Hepatocyte (in vitro differentiated cells): ENCODE data around the gene SLF1. TPM values are rescaled to one million over a fixed set of nuclear protein-coding genes. Genes with fewer than 3 reads are reported as not detected.

Experiments used
- DNase-seq: peaks from one replicate; pipeline ENCODE4 v3.0.0-alpha.2; 2016; ENCODE audit warnings: low spot score
- H2AFZ ChIP-seq: fragments of 200-600 bp; sonication (generic); 2 replicates; pipeline ENCODE4 v1.6.0; 2016; ENCODE audit warnings: antibody characterized with exemption, mild to moderate bottlenecking
- H3K27ac ChIP-seq: fragments of 200-600 bp; sonication (generic); 2 replicates; pipeline ENCODE4 v1.5.1; 2016; ENCODE audit warnings: mild to moderate bottlenecking
- H3K27me3 ChIP-seq: fragments of 200-600 bp; sonication (generic); 2 replicates; pipeline ENCODE4 v1.6.1; 2016
- H3K36me3 ChIP-seq: fragments of 200-600 bp; sonication (generic); replicated peaks from 2 replicates; pipeline ENCODE4 v1.5.1; 2016; ENCODE audit warnings: low read depth; ENCODE audit not compliant: insufficient read depth
- H3K4me1 ChIP-seq: fragments of 200-600 bp; sonication (generic); 2 replicates; pipeline ENCODE4 v1.5.1; 2016; ENCODE audit warnings: mild to moderate bottlenecking, moderate library complexity; ENCODE audit not compliant: insufficient read depth
- H3K4me2 ChIP-seq: fragments of 200-600 bp; sonication (generic); 2 replicates; pipeline ENCODE4 v1.6.0; 2016
- H3K4me3 ChIP-seq: fragments of 200-600 bp; sonication (generic); 2 replicates; pipeline ENCODE4 v1.5.1; 2016; ENCODE audit warnings: mild to moderate bottlenecking
- H3K79me2 ChIP-seq: fragments of 200-600 bp; sonication (generic); 2 replicates; pipeline ENCODE4 v1.6.0; 2017; ENCODE audit warnings: mild to moderate bottlenecking
- H3K9me2 ChIP-seq: fragments of 200-600 bp; sonication (generic); replicated peaks from 2 replicates; pipeline ENCODE4 v1.6.0; 2017; ENCODE audit warnings: mild to moderate bottlenecking; ENCODE audit not compliant: insufficient read depth
- H3K9me3 ChIP-seq: fragments of 200-600 bp; sonication (generic); 2 replicates; pipeline ENCODE4 v1.5.1; 2016; ENCODE audit warnings: low read depth, mild to moderate bottlenecking
- H4K20me1 ChIP-seq: fragments of 200-600 bp; sonication (generic); 2 replicates; pipeline ENCODE4 v1.6.0; 2016; ENCODE audit warnings: mild to moderate bottlenecking; ENCODE audit not compliant: insufficient read depth, poor library complexity, severe bottlenecking
- EZH2 ChIP-seq: fragments of 200-600 bp; sonication (generic); IDR thresholded peaks from 2 replicates; pipeline ENCODE4 v1.6.1; 2016; ENCODE audit warnings: antibody characterized with exemption, mild to moderate bottlenecking, borderline replicate concordance
- EZH2phosphoT487 ChIP-seq: fragments of 200-600 bp; sonication (generic); IDR thresholded peaks from one replicate; pipeline ENCODE4 v1.6.1; 2018; ENCODE audit warnings: antibody characterized with exemption, mild to moderate bottlenecking, low read depth, moderate library complexity; ENCODE audit not compliant: unreplicated experiment, severe bottlenecking
- WGBS: methylation state at CpG from one replicate; pipeline ENCODE4 v1.1.6; 2016; ENCODE audit warnings: low lambda C conversion rate; ENCODE audit errors: missing lambda C conversion rate; 5-methylcytosine and 5-hydroxymethylcytosine counted together
- polyA plus RNA-seq: library from polyadenylated mRNA; unstranded; fragments of >200 nt; fragmentation: Nextera tagmentation; extraction: Ambion mirVana; gene quantifications from 2 replicates; pipeline ENCODE4 v1.2.1, GENCODE V29; 2016
- total RNA-seq: library from RNA; depleted of rRNA; stranded (reverse); fragments of >200 nt; gene quantifications from 2 replicates; pipeline ENCODE4 v1.2.3, GENCODE V29; 2014
- TF ChIP-seq, protein P1 (sequence below): fragments of 200-600 bp; sonication (generic); IDR thresholded peaks from 2 replicates; pipeline ENCODE4 v1.5.1; 2016; ENCODE audit warnings: antibody characterized with exemption, mild to moderate bottlenecking; ENCODE audit not compliant: poor library complexity

The SLF1 gene
- total and polyA plus RNA-seq, 2 experiments from 2014 or later, result 3.3 to 9.0 TPM

GRCh38 chr5:94711785-94712184, 93.3 kb downstream of the SLF1 start:
- Histone ChIP-seq H3K9me3 (no peaks in the 10 kb centered on the region), H3K4me3 (no peak overlapping the region), H2AFZ (no peak overlapping the region), H3K27me3 (no peaks in the 10 kb centered on the region), H4K20me1 (no peaks in the 10 kb centered on the region), H3K36me3 (no peaks in the 10 kb centered on the region), H3K4me2 (no peak overlapping the region), H3K79me2 (no peaks in the 10 kb centered on the region), H3K27ac (no peak overlapping the region), H3K9me2 (no peaks in the 10 kb centered on the region), H3K4me1 (no peaks in the 10 kb centered on the region)
- DNase-seq, result no peak
- no peak for TF ChIP-seq EZH2phosphoT487

DNA sequence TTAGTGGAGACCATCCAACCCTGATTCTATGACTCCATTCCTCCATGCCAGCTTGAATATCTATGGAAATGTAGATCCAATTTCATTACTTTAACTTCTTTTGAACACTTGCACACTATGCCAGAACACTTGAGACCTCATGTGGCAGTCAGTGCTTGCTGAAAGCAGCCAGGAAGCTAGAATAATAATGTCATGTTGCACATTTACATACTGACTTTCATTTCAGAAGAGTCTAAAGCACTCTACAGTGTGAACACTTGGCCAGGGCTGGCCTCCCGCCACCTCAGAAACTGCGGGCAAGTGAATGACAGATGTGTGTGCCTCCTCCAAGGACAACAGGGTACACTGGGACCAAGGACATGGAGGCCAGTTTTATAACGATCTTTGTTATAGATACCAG, 97.3 kb downstream of the SLF1 start:
- no peaks in the 10 kb centered on the region for H3K9me2 ChIP-seq
- H2AFZ ChIP-seq, result no peak overlapping the region
- H3K4me3 ChIP-seq, result no peak overlapping the region
- no peak for TF ChIP-seq EZH2phosphoT487
- no peak for TF ChIP-seq EZH2
- TF ChIP-seq, protein P1, sequence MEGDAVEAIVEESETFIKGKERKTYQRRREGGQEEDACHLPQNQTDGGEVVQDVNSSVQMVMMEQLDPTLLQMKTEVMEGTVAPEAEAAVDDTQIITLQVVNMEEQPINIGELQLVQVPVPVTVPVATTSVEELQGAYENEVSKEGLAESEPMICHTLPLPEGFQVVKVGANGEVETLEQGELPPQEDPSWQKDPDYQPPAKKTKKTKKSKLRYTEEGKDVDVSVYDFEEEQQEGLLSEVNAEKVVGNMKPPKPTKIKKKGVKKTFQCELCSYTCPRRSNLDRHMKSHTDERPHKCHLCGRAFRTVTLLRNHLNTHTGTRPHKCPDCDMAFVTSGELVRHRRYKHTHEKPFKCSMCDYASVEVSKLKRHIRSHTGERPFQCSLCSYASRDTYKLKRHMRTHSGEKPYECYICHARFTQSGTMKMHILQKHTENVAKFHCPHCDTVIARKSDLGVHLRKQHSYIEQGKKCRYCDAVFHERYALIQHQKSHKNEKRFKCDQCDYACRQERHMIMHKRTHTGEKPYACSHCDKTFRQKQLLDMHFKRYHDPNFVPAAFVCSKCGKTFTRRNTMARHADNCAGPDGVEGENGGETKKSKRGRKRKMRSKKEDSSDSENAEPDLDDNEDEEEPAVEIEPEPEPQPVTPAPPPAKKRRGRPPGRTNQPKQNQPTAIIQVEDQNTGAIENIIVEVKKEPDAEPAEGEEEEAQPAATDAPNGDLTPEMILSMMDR, result no peak
- H3K9me3 ChIP-seq, result no peaks in the 10 kb centered on the region
- no peaks in the 10 kb centered on the region for H3K27me3 ChIP-seq
- WGBS, result 94% methylated on average over 3 of the region's 3 CpGs
- H3K4me2 ChIP-seq, result no peak overlapping the region
- H3K4me1 ChIP-seq, result no peaks in the 10 kb centered on the region
- no peaks in the 10 kb centered on the region for H3K79me2 ChIP-seq
- H3K27ac ChIP-seq, result no peak overlapping the region
- H4K20me1 ChIP-seq, result no peaks in the 10 kb centered on the region
- DNase-seq, result no peak
- no peaks in the 10 kb centered on the region for H3K36me3 ChIP-seq

DNA sequence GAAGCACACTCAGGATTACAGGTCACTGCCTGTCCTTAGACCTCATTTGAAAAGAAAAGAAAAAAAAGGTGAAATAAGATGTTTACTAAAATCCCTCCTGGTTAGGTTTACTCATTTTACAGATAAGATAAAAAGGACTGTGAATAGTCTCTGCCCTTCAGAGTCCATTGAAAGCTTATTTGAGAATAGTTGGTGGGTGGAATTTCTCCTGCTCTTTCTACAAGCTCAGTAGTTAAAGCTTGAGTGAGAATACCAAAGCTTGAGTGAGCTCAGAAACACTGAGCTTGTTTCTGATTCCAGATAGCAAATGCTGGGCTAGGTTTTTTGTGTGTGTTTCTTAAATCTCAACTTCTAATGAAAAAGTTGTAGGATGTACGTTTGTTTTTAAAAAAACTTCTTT, 106.7 kb downstream of the SLF1 start:
- H3K9me2 ChIP-seq, result no peaks in the 10 kb centered on the region
- no peaks in the 10 kb centered on the region for H3K79me2 ChIP-seq
- no peaks in the 10 kb centered on the region for H3K36me3 ChIP-seq
- H2AFZ ChIP-seq, result peak overlapping the region; percentile 12
- no peak for TF ChIP-seq EZH2phosphoT487
- no peak for TF ChIP-seq EZH2
- peak overlapping the region; percentile 45 for H3K4me2 ChIP-seq
- peak overlapping the region; percentile 6 for H3K27ac ChIP-seq
- H3K9me3 ChIP-seq, result no peaks in the 10 kb centered on the region
- DNase-seq, result peak; percentile 10
- no peaks in the 10 kb centered on the region for H4K20me1 ChIP-seq
- WGBS, result 45% methylated on average over 1 of the region's 1 CpG
- H3K27me3 ChIP-seq, result no peaks in the 10 kb centered on the region
- H3K4me3 ChIP-seq, result no peak overlapping the region
- H3K4me1 ChIP-seq, result peaks cover 7% of the 10 kb centered on the region

DNA sequence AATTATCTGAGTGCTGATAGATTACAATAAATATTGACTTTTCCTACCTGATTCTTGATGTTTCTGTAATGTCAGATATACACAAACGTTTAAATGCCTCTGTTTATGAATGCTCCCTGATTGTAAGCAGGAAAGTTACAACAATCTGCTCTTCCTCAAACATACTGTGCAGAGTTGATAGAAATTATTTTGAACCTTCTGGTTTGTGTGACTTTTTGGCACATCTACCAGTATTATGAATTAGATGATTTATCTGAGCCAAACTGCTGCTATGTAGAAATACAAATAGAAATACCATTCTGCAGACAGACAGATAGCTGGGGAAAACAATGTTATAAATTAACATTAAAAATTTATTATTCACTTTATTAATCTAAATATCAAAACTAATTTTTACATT, 113.0 kb downstream of the SLF1 start:
- Histone ChIP-seq H3K9me3 (no peaks in the 10 kb centered on the region), H3K4me1 (no peaks in the 10 kb centered on the region), H2AFZ (no peak overlapping the region), H3K36me3 (no peaks in the 10 kb centered on the region), H4K20me1 (no peaks in the 10 kb centered on the region), H3K9me2 (no peaks in the 10 kb centered on the region), H3K79me2 (no peaks in the 10 kb centered on the region), H3K4me3 (no peak overlapping the region), H3K27me3 (no peaks in the 10 kb centered on the region), H3K27ac (no peak overlapping the region), H3K4me2 (no peak overlapping the region)
- 29% methylated on average over 1 of the region's 1 CpG for WGBS
- DNase-seq, result no peak
- TF ChIP-seq, protein P1, result no peak
- no peak for TF ChIP-seq EZH2
- TF ChIP-seq EZH2phosphoT487, result no peak
